ENCODE data around the gene ADCK1. TPM values are rescaled to one million over a fixed set of nuclear protein-coding genes. Genes with fewer than 3 reads are reported as not detected.

ADCK1 gene
- total RNA-seq, 6 experiments from 2014 or later, result 3.7 to 6.0 (median 5.1) TPM

DNA sequence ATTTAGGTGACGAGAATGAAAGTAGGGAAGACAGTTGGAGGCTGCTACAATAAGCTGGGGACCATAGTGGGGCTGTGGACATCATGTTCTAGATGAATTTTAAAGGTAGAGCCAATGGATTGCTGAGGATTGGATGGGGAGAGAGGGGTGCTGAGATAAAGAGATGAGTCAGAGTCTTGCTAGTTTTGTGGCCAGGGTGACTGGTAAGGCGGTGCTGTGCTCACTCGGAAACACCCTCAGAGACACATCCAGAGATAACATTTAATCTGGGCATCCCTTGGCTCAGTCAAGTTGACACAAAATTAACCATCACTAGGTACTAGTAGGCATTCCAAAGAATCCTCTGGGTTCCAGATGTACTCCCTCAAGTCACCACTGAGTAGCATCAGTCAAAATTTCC is 170.7 kb downstream of the ADCK1 start:
- Histone ChIP-seq H3K27me3 (no peaks in the 10 kb centered on the region), H3K4me1 (no peaks in the 10 kb centered on the region), H3K36me3 (no peaks in the 10 kb centered on the region), H3K9me3 (no peaks in the 10 kb centered on the region), H3K4me3 (no peak overlapping the region), H3K27ac (no peak overlapping the region)
- ATAC-seq, result no peak
- WGBS (ENCODE audit: insufficient coverage, low coverage, low lambda C conversion rate, missing lambda C conversion rate), result 38% methylated on average over 1 of the region's 3 CpGs
- TF ChIP-seq, protein P1, sequence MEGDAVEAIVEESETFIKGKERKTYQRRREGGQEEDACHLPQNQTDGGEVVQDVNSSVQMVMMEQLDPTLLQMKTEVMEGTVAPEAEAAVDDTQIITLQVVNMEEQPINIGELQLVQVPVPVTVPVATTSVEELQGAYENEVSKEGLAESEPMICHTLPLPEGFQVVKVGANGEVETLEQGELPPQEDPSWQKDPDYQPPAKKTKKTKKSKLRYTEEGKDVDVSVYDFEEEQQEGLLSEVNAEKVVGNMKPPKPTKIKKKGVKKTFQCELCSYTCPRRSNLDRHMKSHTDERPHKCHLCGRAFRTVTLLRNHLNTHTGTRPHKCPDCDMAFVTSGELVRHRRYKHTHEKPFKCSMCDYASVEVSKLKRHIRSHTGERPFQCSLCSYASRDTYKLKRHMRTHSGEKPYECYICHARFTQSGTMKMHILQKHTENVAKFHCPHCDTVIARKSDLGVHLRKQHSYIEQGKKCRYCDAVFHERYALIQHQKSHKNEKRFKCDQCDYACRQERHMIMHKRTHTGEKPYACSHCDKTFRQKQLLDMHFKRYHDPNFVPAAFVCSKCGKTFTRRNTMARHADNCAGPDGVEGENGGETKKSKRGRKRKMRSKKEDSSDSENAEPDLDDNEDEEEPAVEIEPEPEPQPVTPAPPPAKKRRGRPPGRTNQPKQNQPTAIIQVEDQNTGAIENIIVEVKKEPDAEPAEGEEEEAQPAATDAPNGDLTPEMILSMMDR (IDR thresholded peaks at IDR 0.05), result no peak
- TF ChIP-seq POLR2A (IDR thresholded peaks at IDR 0.05), result no peak
- intact Hi-C loops (cut with DNase I), result no loop called here
- no peak for DNase-seq

DNA sequence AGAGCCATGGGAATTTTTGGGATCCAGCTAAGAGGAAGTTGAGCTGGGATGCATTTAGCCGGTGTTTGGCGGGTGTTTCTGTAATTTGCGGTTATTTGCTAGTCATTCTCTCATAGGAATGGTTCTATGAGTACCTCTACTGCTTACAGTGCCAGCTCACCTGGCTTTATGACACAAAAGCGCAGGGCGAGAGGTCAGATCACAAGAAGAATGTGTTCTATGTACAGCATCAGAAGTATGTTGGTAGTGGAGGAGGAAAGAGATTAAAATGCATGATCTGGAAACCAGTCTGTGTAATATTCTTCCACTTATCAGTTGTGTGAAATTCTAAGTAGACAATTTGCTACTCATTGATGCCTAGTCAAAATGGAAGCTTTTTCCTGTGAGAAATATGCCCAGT is 173.3 kb downstream of the ADCK1 start:
- no peak for ATAC-seq
- no peak for DNase-seq
- no peaks in the 10 kb centered on the region for H3K36me3 ChIP-seq
- intact Hi-C loops (cut with DNase I), result no loop called here
- no peak overlapping the region for H3K27ac ChIP-seq
- no peaks in the 10 kb centered on the region for H3K4me1 ChIP-seq
- no peak overlapping the region for H3K4me3 ChIP-seq
- H3K9me3 ChIP-seq, result no peaks in the 10 kb centered on the region
- H3K27me3 ChIP-seq, result no peaks in the 10 kb centered on the region
- TF ChIP-seq, protein P1 (IDR thresholded peaks at IDR 0.05), result no peak
- TF ChIP-seq POLR2A (IDR thresholded peaks at IDR 0.05), result no peak
- 84% methylated on average over 5 of the region's 5 CpGs for WGBS (ENCODE audit: insufficient coverage, low coverage, low lambda C conversion rate, missing lambda C conversion rate)

DNA sequence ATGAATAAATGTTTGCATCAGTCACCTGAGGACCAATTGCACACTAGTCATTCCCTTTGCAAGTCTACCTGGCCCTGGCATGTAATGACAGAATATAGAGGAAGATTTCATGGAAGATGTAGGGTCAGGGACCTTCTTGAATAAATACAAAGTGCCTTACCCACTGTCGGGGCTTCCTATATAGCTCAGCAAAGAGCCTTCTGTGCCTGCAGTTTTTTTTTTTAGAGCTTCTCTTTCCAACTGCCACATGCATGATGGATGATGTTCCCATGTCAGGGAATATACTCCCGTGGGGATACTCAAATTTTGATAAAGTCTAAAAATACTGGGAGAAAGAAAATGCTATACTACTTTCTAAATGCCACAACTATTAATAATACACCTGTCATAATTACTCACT is 176.7 kb downstream of the ADCK1 start:
- H3K4me1 ChIP-seq, result peaks cover 0 to 5% (median 0%) of the 10 kb centered on the region in 4 donors
- ATAC-seq (no peak), DNase-seq (no peak)
- WGBS (ENCODE audit: insufficient coverage, low coverage, low lambda C conversion rate, missing lambda C conversion rate), result 23% methylated on average over 2 of the region's 2 CpGs
- intact Hi-C loops (cut with DNase I), result no loop called here
- H3K27ac ChIP-seq, result no peak overlapping the region
- H3K9me3 ChIP-seq, result no peaks in the 10 kb centered on the region
- TF ChIP-seq POLR2A (IDR thresholded peaks at IDR 0.05), result no peak
- TF ChIP-seq, protein P1 (IDR thresholded peaks at IDR 0.05), result no peak
- no peaks in the 10 kb centered on the region for H3K27me3 ChIP-seq
- no peaks in the 10 kb centered on the region for H3K36me3 ChIP-seq
- no peak overlapping the region for H3K4me3 ChIP-seq

DNA sequence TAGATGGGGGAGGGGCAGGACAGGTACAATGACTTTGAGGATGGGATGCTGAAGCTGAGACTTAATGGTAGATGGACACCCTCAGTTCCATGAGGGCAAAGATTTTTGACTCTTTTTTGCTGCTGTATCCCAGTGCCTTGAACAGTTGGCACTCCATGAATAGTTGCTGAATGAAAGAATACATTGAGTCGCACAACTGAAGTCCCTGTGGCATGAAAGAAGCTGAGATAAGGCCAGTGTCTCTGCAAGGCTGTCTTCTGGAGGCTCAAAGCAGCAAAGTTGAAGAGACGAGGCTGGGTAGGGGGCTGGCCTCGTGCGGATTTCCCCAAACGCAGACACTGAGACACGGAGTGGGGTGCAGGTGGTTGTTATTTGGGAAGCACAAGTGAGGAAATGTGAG is 179.3 kb downstream of the ADCK1 start:
- Histone ChIP-seq H3K27me3 (no peaks in the 10 kb centered on the region), H3K36me3 (no peaks in the 10 kb centered on the region), H3K4me3 (no peak overlapping the region), H3K4me1 (peaks cover 0 to 5% (median 0%) of the 10 kb centered on the region in 4 donors), H3K27ac (no peak overlapping the region), H3K9me3 (no peaks in the 10 kb centered on the region)
- intact Hi-C loops (cut with DNase I), result no loop called here
- no peak for TF ChIP-seq POLR2A (IDR thresholded peaks at IDR 0.05)
- TF ChIP-seq, protein P1 (IDR thresholded peaks at IDR 0.05), result no peak
- ATAC-seq (no peak), DNase-seq (no peak)
- 66% methylated on average over 6 of the region's 6 CpGs for WGBS (ENCODE audit: insufficient coverage, low coverage, low lambda C conversion rate, missing lambda C conversion rate)

Data from right lobe of liver (tissue), 6 donors.